CD4-positive, alpha-beta T cell treated with Interleukin-12 subunit alpha and Interleukin-12 subunit beta, for 1 hour (primary cell): ENCODE results near the gene ALG3.

Experiments used
- DNase-seq: peaks from one replicate; pipeline ENCODE4 v3.0.0-alpha.2; 2020

The ALG3 gene

GRCh38 chr3:184259878-184260723, 11.3 kb upstream of the ALG3 start:
- DNase-seq: peak; percentile 48

- no peak for DNase-seq
These were observed 10.7 kb upstream of the ALG3 start for GRCh38 chr3:184259396-184259877.

- no peak for DNase-seq
These were observed 10.2 kb upstream of the ALG3 start for GRCh38 chr3:184258926-184259325.

- DNase-seq: no peak
These were observed 8.5 kb upstream of the ALG3 start for GRCh38 chr3:184257083-184257915.

GRCh38 chr3:184255291-184256039, 6.7 kb upstream of the ALG3 start:
- no peak for DNase-seq

GRCh38 chr3:184250167-184250828, 1.5 kb upstream of the ALG3 start:
- DNase-seq: peak; percentile 90

- DNase-seq: peak; percentile 98
These were observed 827 bp upstream of the ALG3 start, which contains the start of gene EEF1AKMT4 for GRCh38 chr3:184249412-184250166. TSS of gene EEF1AKMT4 (plus strand) at chr3:184249672. CDS start at chr3:184249695, 23 bp downstream.

GRCh38 chr3:184242297-184242685, 6.5 kb downstream of the ALG3 start:
- no peak for DNase-seq

- no peak for DNase-seq
These were observed 7.1 kb downstream of the ALG3 start for GRCh38 chr3:184241447-184242296.

GRCh38 chr3:184241141-184241446, 7.7 kb downstream of the ALG3 start:
- DNase-seq: no peak

GRCh38 chr3:184240384-184241140, 8.2 kb downstream of the ALG3 start:
- no peak for DNase-seq

- DNase-seq: no peak
These were observed 9.1 kb downstream of the ALG3 start for GRCh38 chr3:184239708-184240107.

GRCh38 chr3:184239221-184239620, 9.5 kb downstream of the ALG3 start:
- no peak for DNase-seq

GRCh38 chr3:184238246-184238818, 10.4 kb downstream of the ALG3 start:
- no peak for DNase-seq

- no peak for DNase-seq
These were observed 11.0 kb downstream of the ALG3 start for GRCh38 chr3:184237807-184238206.

- DNase-seq: no peak
These were observed 11.6 kb downstream of the ALG3 start for GRCh38 chr3:184237211-184237610.

GRCh38 chr3:184236636-184237035, 12.1 kb downstream of the ALG3 start:
- DNase-seq: no peak

GRCh38 chr3:184236033-184236410, 12.7 kb downstream of the ALG3 start:
- DNase-seq: no peak

- DNase-seq: no peak
These were observed 13.3 kb downstream of the ALG3 start for GRCh38 chr3:184235381-184236032.
